HG02870 (cell line): ENCODE measurements around the gene KLF7.
"Not testable (repeated sequence)": the region's sequence is repeated elsewhere in the genome, so short reads cannot be mapped to it uniquely, and the experiment has no call there.

Source experiments
- ATAC-seq: cut with Tn5 transposase; IDR thresholded peaks from one replicate; pipeline ENCODE4 v1.9.1; 2021; ENCODE audit warnings: mild to moderate bottlenecking, moderate library complexity; ENCODE audit not compliant: unreplicated experiment

Gene KLF7

DNA sequence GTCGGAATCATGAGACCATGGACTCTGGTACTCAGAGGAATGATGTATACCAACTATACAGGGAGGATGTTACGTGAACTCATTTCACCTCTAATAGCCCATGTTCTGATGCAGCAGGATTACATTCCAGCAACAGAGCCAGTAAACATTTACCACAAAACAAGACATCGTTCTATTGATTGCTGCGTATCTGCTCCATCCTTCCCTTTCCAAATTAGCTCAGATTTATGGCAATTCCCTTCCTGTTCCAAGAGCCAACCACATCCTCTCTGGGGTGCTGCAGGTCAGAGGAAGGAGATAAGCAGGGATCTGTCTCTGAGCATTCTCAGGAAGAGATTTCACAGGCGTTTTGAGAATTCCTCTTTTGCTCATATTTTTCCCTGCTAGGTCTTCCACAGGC is 98.3 kb downstream of the KLF7 start:
- ATAC-seq = no peak

DNA sequence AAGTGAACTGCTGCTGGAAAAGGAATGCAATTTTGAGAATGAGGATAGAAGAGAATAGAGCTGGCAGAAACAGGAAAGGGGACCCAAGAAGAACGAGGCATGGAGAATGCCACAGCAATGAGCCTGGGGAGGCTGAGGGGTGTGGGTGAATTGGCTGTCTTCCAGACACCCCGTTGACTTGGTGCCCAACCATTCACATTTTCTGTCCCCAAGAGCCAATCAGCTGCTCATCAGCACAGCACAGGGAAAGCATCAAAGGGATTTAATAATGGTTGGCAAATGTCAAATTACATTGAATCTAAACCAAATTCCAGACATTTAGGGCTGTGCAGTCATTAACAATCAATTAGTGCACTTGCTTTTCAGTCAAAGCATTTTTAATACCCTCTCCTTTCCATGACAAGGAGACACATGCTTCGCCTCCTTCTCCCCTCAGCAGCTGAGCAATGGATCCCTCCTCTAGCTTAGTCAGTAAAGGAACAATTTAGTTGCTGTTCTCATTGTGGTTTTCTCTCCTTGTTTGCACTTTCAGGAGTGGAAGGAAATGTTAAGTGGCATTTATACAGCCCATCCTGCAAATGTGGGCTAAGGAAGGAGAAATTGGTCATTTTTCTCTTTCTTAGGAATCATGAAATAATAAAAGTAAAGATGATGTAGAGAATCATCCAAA is 98.8 kb downstream of the KLF7 start:
- no peak for ATAC-seq

DNA sequence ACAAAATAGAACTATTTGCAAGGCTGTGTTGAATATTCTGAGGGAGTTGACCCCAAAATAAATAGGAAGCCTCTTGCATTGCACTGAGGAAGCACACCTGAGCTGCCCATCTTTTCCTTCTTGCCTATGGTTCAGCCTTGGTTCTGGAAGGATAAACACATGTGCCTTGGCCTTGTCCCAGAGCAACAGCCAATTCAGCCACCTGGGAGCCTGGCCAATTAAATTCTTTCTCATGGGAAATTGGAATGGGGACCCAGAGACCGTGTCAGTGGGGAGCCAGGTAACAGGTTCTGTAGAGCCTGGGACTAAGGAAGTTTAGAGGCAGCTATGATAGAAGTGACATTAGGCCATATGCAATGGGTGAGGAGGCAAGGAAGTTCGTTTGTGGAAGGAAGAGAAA is 99.6 kb downstream of the KLF7 start:
- no peak for ATAC-seq

DNA sequence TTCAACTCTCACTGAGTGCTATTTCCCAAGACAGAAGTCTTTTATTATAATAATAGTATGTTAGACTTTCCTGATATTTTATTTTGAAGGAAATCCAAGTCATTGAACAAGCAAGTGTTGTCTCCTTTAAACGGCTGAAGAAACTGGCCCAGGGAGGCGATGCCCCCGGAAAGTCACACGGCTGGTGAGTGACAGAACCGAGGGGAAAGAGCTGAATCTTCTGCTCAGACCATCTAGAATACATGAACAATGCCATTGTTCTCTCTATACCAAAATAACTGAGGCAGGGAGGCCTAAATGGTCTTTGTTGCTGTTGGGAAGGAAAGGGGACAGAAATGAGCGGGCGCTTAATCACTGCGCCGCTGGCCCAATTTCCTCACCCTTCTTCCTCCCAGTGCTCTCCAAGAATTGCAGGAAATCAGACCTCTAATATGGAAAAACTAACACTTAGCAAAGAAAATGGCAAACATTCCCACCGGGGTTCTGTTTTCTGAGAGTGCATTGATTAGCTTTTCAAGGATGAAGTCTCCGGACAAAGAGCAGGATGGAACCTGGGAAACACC is 101.5 kb downstream of the KLF7 start:
- no peak for ATAC-seq

DNA sequence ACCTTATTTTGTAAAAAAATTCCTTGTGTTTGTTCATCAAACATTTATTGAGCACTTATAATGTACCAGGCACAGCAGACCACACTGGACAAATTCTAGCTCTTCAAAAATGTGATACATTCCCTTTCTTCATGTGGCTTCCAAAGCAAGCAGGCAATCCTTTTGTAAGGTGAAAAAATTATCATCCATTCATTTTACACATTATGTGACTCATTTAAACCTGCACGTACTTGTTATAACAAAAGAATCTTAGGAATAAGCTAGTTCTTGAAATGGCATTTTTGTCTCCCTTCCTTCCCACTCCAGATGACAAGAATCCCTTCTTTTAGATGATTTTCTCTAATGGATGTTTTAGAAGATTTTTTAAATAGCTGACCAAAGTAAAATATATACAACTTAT is 104.6 kb downstream of the KLF7 start:
- ATAC-seq = no peak

DNA sequence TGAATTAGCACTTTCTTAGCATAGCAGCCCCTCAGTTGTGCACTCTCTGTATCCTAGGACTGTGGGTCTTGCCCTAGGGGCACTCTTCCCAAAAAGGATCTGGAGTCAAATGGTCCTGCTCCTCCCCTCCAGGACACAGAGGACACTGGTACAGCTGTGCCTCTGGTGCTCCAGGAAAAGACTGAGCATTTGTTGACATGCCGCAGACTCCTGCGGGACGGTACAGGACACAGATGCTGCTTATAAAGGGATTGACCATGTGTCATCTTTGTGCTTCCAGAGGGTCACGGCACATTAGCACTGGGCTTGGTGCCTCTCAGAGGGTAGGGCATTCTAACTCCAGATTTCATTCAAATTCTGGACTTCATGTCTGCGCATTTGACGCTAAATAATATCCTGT is 110.5 kb downstream of the KLF7 start:
- no peak for ATAC-seq

DNA sequence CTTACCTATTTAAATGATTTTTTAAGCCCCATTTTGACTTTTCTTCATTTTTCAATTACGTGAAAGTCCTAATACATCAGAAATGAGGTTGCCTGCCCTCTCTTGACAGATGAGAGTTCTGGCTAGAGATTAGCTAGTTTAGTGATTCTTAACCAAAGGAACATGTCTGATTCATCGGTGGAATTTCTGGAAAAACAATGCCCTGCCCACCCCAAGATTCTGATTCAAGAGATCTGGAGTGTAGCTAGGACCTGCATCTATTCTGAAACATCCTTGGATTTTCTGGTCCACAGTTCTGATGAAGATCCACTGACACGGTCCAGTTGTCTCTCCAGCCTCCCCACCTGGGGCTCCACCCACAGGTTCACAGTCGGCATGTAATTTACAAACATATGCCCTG is 111.2 kb downstream of the KLF7 start:
- no peak for ATAC-seq

DNA sequence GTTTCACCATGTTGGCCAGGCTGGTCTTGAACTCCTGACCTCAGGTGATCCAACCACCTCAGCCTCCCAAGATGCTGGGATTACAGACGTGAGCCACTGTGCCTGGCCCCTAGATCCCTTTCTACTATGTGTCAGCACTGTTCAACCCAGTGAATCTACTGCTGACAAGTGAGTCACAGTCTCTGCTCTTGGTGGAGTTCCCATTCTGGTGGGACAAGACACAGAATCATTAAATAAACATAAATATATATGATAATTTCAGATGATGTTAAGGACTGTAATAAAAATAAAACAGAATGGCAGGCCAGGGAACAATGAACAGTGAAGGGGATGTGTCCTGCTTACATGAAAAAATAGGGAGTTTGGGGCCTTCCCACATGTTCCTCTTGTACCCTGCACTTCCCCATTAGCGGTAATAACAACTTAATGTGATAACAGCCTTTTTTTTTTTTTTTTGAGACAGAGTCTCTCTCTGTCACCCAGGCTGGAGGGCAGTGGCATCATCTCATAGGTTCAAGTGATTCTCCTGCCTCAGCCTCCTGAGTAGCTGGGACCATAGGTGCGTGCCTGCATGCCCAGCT is 114.3 kb downstream of the KLF7 start:
- ATAC-seq = no peak

DNA sequence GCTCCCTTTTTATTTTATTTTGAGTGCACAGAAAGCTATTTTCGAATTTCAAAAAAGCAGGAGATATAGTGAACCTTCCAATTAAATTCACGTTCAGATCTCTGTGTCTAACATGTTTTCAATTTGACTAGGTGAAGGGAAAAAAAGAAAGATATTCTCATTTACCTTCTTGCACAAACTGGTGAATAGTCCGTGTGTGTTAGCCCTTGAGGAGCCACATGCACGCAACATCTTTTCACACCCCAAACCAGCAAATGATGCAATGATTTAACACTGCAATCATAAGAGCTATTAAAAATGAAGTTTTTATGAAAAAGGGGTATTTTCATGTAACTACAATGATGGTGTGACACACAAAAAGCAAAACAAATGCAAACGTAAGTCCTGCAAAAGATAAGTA is 116.6 kb downstream of the KLF7 start:
- ATAC-seq = no peak

DNA sequence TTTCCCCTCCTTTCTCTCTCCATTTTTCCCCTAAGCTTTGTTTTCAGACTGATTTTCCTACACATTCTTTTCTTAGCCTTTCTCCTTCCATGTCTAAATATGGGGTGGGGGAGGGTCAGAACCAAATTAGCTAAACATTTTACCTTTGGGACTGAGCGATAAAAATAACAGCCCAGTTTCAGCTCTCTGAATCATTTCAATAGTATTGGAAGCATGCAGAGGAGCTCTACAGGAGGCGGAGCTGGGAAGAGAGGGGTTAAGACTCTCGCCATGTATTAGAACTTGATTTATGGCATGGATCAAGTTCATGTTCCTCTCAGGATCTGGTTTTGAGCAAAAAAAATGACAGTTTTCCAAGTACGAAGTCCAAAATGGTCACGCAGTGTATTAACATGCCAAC is 117.3 kb downstream of the KLF7 start:
- ATAC-seq = no peak

DNA sequence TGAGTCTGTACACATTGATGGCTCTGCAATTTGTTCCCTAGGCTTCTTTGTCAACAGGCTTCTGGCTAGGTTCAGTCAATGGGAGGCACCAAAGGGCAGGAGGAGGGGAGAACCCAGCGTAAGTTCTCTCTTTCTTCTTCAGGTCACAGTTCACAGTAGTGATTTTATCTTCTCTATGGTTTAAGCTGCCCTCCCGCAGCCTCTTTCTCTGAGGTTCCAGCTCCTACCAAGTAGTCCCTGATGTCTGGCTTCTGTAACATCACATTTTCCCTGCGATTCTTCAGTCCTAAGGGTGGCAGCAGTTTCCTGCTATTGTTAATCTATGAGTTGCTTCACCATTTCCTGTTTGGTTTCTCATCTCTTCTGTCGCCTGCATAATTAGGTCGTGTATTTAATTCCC is 119.0 kb downstream of the KLF7 start:
- ATAC-seq = no peak

DNA sequence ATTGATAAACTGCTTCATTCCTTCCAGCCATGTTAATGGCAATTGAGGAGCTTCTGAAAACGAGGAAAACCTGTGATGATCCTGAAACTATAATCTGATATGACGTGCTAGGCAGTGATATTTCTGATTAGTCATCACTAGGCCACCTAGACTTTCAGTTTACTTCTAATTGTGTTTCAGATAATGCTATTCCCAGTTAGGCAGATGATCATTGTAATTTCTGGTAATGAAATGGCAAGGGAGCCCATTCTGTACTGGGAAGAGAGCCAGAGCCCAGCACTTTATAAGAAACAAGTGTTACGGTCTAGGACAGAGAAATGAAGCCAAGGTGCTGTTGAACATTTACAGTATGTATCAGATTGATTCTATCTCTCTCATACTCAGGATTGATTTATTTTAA is 120.2 kb downstream of the KLF7 start:
- no peak for ATAC-seq

DNA sequence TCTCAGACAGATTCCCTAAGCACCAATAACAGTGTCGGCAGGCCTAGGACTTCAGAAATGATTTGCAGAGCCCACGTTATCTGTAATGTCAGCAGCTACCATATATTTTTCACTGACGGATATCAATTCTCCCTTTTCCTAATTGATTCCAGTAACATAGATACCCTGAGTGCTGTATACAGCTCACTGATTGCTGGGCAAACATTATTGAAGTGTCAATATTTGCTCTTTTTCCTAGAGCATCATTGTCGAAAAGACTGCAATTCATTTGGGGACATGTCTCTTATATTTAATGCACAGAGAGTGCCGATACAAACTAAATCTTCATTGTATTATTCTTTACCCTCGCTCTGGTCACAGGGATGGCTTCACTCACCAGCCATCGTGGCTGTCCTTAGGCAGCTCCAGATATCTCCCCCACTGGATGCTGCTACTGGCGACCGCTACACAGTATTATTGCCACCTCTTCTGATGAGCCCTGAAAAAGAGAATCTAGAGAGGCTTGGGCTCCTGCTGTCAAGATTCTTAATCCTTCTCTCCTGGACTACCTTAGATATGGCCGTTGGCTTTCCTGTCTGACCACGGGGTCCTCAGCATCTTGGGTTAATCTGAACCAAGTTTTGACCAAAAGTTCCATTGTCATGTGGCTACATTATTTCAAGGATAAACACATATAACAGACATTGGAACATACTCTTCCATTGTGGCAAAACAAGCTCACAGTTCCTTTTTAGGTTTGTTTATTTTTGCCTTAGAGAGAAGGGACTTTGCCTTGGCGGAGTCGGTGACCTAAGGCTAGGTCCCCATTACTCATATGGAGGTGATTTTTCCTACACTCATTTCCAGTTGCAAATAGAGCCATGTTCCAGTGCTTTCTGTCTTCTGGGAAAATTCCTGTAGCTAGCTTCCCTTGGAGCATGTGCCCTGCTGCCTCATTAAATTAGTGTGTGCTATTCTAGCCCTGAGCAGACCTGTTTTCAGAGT is 121.1 kb downstream of the KLF7 start:
- no peak for ATAC-seq

DNA sequence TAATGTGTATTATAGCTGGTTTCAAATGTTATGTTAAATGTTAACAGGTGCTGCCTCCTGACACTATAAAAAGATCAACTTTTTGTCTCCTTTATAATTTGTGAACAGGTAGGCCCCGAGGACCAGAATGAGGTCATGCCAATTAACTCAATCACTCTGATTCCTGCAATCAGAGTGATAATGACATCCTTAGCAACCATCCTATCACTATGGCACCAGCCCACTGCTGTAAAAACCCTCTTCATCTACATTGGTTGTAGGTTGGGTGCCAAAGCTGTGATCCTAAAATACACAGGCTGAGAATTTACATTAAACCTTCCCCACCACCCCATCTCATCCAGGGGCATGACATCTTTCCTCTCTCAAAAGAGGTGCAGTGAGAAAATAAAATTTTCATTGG is 122.9 kb downstream of the KLF7 start:
- no peak for ATAC-seq

DNA sequence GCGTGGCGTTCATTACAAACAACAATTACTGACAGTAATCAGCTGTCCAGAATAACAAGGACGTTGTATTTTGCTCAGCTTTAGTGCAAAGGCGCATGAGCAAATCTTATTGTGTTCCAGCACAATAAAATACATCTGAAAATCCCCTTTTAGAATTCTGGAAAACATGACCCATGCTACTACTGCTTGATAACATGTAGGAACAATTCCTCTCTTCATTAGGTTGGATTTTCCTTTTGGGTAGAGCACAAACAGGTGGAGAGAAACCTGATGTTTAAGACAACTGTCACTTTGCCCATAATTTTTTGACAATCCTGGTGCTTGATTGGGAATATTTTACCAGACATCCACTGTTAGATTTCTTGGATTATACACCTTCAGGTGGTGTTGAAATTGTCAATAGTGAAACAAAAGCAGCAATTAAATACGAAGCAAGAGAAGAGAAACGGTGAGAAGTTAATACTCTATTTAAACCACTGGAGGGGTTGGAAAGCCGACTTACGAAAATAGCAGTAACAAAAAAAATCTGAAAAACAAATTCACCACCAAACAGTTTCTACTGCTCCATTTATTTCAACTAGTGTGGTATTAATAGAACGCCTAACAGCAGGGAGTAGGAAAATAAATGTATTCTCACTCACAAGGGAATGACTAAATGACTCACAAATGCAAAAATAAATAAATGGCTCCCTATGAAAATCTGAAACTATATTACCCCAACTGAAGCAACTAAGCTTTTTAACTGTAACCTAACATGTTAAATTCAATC is 123.8 kb downstream of the KLF7 start:
- no peak for ATAC-seq

DNA sequence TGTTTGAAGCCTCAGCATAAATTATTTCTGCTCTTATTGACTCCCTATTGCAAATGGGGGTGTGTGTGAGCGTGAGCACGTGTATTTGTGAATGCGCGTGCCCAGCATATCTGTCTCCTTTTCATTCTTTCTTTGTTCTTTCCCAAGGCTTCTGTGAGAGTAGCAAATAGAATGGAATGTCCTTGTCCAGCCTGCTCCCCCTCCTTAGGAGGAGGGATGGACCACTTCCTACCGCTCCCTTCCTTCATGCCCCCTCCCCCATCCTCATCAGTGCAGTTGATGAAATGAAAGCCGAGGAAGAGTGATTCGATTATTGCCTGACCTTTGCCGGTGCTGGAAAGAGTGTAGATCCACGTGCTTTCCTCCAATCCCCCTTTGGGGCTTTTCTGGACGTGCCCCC is 124.5 kb downstream of the KLF7 start:
- no peak for ATAC-seq

DNA sequence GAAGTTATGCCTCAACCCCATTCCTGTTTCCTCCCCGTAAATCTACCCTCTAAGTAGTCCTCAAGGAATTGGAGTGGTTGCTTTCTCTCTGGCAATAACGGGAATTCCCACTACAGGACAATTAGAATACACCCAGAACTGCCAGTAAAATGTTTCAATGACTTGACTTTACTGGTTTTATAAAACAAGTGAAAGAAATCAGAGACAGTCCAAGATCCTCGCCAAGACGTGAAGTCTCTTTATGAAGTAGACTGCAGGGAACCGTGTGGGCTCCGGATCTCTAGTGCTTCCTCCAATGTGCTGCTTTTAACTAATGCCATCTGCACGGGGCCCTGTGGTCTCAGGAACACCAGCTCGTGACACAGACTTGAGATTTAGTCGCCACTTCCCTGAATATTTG is 125.1 kb downstream of the KLF7 start:
- ATAC-seq = no peak

DNA sequence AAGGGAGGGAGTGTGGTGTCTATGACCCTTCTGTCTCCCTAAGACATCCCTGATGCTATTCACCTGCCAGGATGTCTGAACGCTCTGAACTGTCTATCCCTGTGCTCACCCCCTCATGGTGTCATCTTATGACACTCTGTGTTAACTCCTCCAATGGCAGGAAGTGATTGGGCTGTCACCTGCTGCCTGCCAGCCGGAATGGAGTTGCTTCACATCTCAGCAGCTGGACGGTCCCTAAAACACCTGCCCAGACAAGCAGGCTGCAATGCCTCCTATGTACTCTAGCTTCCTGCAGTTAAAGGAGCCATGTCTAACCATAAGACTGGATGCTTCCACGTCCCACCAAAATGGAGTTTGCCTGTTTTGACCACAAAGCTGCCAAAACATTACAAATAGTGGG is 126.5 kb downstream of the KLF7 start:
- no peak for ATAC-seq

DNA sequence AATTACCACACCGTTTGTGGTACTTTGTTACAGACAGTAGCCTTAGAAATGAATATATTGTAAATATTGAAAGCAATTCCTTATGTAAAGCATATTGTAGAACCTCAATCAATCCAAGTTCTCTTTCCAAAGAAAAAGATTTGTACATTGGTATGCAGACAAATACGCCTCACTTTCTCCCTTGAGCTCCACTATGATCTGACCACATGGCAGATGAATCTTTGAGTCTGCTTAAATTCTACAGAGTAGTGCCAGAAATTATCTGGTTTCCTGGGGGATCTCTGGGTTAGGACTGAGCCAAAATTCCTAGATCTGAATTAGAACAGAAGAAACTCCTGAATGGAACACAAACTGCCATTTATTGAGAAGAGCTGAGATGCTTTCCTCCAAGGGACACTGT is 127.4 kb downstream of the KLF7 start:
- ATAC-seq = no peak

DNA sequence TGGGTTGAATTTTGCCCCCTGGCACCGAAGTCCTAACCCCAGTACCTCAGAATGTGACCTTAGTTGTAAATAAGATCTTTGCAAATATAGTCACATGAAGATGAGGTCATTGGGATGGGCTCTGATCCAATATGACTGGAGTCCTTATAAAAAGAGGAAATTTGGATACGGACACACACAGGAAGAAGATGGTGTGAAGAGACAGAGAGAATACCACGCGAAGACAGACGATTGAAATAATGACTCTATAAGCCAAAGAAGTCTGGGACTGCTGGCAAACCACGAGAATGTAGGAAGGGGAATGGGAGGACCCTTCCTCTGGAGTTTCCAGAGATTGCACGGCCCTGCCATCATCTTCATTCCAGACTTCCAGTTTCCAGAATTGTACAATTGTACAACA is 127.9 kb downstream of the KLF7 start:
- no peak for ATAC-seq

DNA sequence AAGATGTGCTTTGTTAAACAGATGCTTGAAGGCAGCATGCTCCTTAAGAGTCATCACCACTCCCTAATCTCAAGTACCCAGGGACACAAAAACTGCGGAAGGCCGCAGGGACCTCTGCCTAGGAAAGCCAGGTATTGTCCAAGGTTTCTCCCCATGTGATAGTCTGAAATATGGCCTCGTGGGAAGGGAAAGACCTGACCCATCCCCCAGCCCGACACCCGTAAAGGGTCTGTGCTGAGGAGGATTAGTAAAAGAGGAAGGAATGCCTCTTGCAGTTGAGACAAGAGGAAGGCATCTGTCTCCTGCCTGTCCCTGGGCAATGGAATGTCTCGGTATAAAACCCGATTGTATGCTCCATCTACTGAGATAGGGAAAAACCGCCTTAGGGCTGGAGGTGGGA is 128.7 kb downstream of the KLF7 start:
- ATAC-seq = not testable (repeated sequence)
